Esophagus squamous epithelium (tissue), 4 donors: Measurements from ENCODE around the gene SMAD1.

Source experiments
- CTCF ChIP-seq, 6 experiments: fragments of 450-650 bp in 4 of 6; fragments of 200-600 bp in 2 of 6; sonication (generic) in 2 of 6; IDR thresholded peaks; one replicate each; pipeline ENCODE4 v1.5.1; 2016 to 2019; ENCODE audit warnings: antibody characterized with exemption in 6 of 6, mild to moderate bottlenecking in 4 of 6, moderate library complexity in 4 of 6
- POLR2A ChIP-seq, 4 donors: fragments of 450-650 bp; IDR thresholded peaks; one replicate each; pipeline ENCODE4 v1.6.1; 2017; ENCODE audit warnings: antibody characterized with exemption in 4 of 4, mild to moderate bottlenecking in 4 of 4, moderate library complexity in 3 of 4

- TF ChIP-seq CTCF (IDR thresholded peaks at IDR 0.05) (no peak), POLR2A (IDR thresholded peaks at IDR 0.05) (no peak)
Observed at GRCh38 chr4:145540235-145540634, 58.6 kb downstream of the SMAD1 start.
